OCI-LY3 (cell line): ENCODE measurements around the gene TMEM114.
"Not testable (repeated sequence)": the region's sequence is repeated elsewhere in the genome, so short reads cannot be mapped to it uniquely, and the experiment has no call there.

Experiments
- H2AFZ ChIP-seq: fragments of 200-600, 300-600 bp; shearing (Covaris generic); 2 replicates; pipeline ENCODE4 v1.6.0; 2014; ENCODE audit warnings: antibody characterized with exemption, low read depth, low read length
- H3K27ac ChIP-seq: fragments of 200-600, 300-600 bp; sonication (generic); 2 replicates; pipeline ENCODE4 v1.5.1; 2014; ENCODE audit warnings: mild to moderate bottlenecking, low read length, moderate library complexity, mixed read lengths
- H3K27me3 ChIP-seq: fragments of 200-600, 300-600 bp; sonication (generic); 2 replicates; pipeline ENCODE4 v1.6.1; 2014; ENCODE audit warnings: low read depth, low read length, mixed read lengths
- H3K36me3 ChIP-seq: fragments of 200-600, 300-600 bp; sonication (generic); replicated peaks from 2 replicates; pipeline ENCODE3; 2014; ENCODE audit warnings: low read depth, low read length, mixed read lengths
- H3K4me1 ChIP-seq: fragments of 300-600, 200-600 bp; sonication (generic); 2 replicates; pipeline ENCODE4 v1.6.1; 2014; ENCODE audit warnings: low read length, mixed read lengths
- H3K4me2 ChIP-seq: fragments of 200-600, 300-600 bp; sonication (generic); 2 replicates; pipeline ENCODE4 v1.6.1; 2014; ENCODE audit warnings: low read length, mixed read lengths
- H3K4me3 ChIP-seq: fragments of 300-600, 200-600 bp; sonication (generic); 2 replicates; pipeline ENCODE4 v1.5.1; 2014; ENCODE audit warnings: antibody characterized with exemption, mild to moderate bottlenecking, low read length, moderate library complexity
- H3K79me2 ChIP-seq: fragments of 300-600, 200-600 bp; shearing (Covaris generic); 2 replicates; pipeline ENCODE4 v1.6.1; 2014; ENCODE audit warnings: mild to moderate bottlenecking, low read length, mixed read lengths
- H3K9ac ChIP-seq: fragments of 300-600, 200-600 bp; shearing (Covaris generic); 2 replicates; pipeline ENCODE4 v1.6.0; 2014; ENCODE audit warnings: mild to moderate bottlenecking, low read length, moderate library complexity
- H3K9me3 ChIP-seq: fragments of 200-600, 300-600 bp; shearing (Covaris generic); 2 replicates; pipeline ENCODE4 v1.6.1; 2014; ENCODE audit warnings: low read length, mixed read lengths; ENCODE audit not compliant: insufficient read depth
- H4K20me1 ChIP-seq: fragments of 200-600, 300-600 bp; sonication (generic); 2 replicates; pipeline ENCODE4 v1.6.1; 2016; ENCODE audit warnings: low read length, mixed read lengths; ENCODE audit not compliant: insufficient read depth
- CTCF ChIP-seq: fragments of 200-600, 300-600 bp; sonication (generic); IDR thresholded peaks from 2 replicates; pipeline ENCODE4 v1.5.1; 2014; ENCODE audit warnings: antibody characterized with exemption, low read length, low read depth
- EZH2phosphoT487 ChIP-seq: fragments of 200-600 bp; shearing (Covaris generic); IDR thresholded peaks from 2 replicates; pipeline ENCODE4 v1.6.1; 2018; ENCODE audit warnings: antibody characterized with exemption, mixed run types, low read depth

TMEM114 gene

DNA sequence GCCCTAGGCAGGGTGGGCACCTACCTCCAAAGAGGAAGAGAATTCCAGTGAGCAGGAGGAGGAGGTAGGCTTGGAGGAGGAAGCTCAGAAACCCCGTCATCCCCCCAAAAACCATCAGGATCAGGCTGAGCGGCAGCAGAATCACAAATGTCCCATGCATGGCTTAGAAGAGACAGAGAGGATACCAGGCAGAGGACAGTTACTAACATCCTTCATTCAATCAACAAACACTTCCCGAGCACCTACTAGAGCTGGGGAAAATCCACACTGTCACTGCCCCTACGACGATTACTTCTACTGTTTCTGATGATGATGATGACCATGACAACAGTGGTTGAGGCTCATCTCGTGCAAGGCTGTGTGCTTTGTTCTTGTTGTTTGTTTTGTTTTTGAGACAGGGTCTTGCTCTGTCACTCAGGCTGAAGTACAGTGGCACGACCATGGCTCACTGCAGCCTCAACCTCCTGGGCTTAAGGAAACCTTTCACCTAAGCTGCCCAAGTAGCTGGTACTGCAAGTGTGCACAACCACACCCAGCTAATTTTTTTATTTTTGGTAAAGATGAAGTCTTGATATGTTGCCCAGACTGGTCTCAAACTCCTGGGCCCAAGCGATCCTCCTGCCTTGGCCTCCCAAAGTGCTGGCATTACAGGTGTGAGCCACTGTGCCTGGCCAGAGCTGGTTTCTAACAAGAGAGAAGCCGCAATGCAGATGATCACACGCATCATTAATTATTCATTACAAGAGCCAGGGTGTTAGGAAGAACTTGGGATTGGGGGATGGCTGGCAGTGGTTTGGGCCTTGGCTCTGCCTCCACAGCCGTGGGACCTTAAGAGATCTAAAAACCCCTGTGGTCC is 18.0 kb downstream of the TMEM114 start:
- Histone ChIP-seq H3K79me2 (no peaks in the 10 kb centered on the region), H3K4me2 (peak overlapping the region; percentile 37; the same call in 1 of the 2 replicates), H3K9ac (no peak overlapping the region), H4K20me1 (no peaks in the 10 kb centered on the region), H2AFZ (peak overlapping the region; percentile 51; the same call in 1 of the 2 replicates), H3K36me3 (no peaks in the 10 kb centered on the region), H3K27me3 (peaks cover 13% of the 10 kb centered on the region; the same call in 1 of the 2 replicates), H3K27ac (no peak overlapping the region), H3K4me3 (no peak overlapping the region), H3K9me3 (no peaks in the 10 kb centered on the region), H3K4me1 (no peaks in the 10 kb centered on the region)
- TF ChIP-seq EZH2phosphoT487 = no peak
- no peak for TF ChIP-seq CTCF

DNA sequence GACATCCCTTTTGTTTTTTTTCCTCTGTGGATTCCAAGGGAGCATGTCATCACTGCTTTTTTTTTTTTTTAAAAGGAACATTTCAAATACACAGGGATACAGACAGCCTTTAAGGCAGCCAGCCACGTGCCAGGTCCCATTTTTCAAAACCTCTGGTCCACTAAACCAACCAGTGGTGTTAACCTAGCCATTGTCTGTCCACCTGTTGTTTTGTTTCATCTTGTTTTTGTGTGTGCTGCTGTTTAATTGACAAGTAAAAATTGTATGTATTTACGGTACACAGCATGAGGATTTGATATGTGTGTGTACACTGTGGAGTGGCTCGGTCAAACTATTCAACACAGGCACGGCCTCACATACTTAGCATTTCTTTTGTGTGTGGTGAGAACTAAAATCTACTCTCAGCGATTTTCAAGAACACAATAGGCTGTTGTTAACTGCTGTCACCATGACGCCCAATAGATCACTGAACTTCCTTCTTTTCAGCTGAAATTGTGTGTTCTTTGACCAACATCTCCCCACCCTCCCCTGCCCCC is 19.2 kb downstream of the TMEM114 start:
- H3K4me1 ChIP-seq = no peaks in the 10 kb centered on the region
- no peaks in the 10 kb centered on the region for H3K36me3 ChIP-seq
- peak overlapping the region; percentile 23 for H3K4me2 ChIP-seq
- no peak overlapping the region for H3K4me3 ChIP-seq
- H3K27me3 ChIP-seq = peaks cover 5% of the 10 kb centered on the region; the same call in 1 of the 2 replicates
- 0 out of 2 replicates have a peak overlapping the region, but pooled peaks have one; percentile 5 for H2AFZ ChIP-seq
- no peaks in the 10 kb centered on the region for H3K79me2 ChIP-seq
- no peaks in the 10 kb centered on the region for H4K20me1 ChIP-seq
- H3K9ac ChIP-seq = no peak overlapping the region
- TF ChIP-seq EZH2phosphoT487 (no peak), CTCF (no peak)
- H3K27ac ChIP-seq = no peak overlapping the region
- H3K9me3 ChIP-seq = no peaks in the 10 kb centered on the region

DNA sequence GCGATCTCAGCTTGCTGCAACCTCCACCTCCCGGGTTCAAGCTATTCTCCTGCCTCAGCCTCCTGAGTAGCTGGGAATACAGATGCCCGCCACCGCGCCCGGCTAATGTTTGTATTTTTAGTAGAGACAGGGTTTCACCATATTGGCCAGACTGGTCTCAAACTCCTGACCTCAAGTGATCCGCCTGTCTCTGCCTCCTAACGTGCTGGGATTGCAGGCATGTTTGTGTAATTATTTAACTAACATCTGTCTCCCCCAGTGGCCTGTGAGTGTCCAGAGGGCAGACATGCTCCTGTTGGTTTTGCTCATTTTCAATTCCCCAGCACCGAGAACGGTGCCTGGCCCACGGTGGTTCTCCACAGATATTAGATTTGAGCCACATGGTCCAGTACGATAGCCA is 19.9 kb downstream of the TMEM114 start:
- H3K36me3 ChIP-seq, H3K27me3 ChIP-seq, H3K4me3 ChIP-seq, H3K79me2 ChIP-seq, H3K27ac ChIP-seq, H4K20me1 ChIP-seq, H2AFZ ChIP-seq, H3K4me2 ChIP-seq, H3K9me3 ChIP-seq, H3K4me1 ChIP-seq, H3K9ac ChIP-seq: not testable (repeated sequence)

- Histone ChIP-seq H2AFZ (no peak overlapping the region), H3K4me2 (no peak overlapping the region), H3K9me3 (no peaks in the 10 kb centered on the region), H3K4me3 (no peak overlapping the region), H3K79me2 (no peaks in the 10 kb centered on the region), H3K4me1 (no peaks in the 10 kb centered on the region), H3K36me3 (no peaks in the 10 kb centered on the region), H4K20me1 (no peaks in the 10 kb centered on the region), H3K9ac (no peak overlapping the region), H3K27me3 (no peaks in the 10 kb centered on the region), H3K27ac (no peak overlapping the region)
- no peak for TF ChIP-seq EZH2phosphoT487
- no peak for TF ChIP-seq CTCF
These were observed 20.5 kb downstream of the TMEM114 start for GRCh38 chr16:8569650-8570346.
